ENCODE measurements around the gene CARD10.
"Not testable (repeated sequence)": the region's sequence is repeated elsewhere in the genome, so short reads cannot be mapped to it uniquely, and the experiment has no call there.

Gene CARD10

DNA sequence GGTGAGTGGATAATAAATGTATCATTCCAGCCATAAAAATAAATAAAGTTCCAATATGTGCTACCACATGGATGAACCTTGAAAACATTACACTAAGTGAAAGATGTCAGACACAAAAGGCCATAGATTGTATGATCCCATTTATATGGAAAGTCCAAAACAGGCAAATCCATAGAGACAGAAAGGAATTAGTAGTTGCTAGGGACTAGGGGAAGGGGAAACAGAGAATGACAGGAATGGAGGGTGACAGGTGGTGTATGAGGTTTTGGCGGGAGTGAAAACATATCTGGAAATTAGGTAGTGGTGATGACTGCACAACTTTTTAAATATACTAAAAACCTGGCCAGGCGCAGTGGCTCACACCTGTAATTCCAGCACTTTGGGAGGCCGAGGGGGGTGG, 15.2 kb upstream of the CARD10 start:
- Histone ChIP-seq H3K4me1 (ENCODE audit: control insufficient read depth, insufficient read depth, low read length) (peaks cover 28% of the 10 kb centered on the region), H3K36me3 (ENCODE audit: control insufficient read depth, insufficient read depth, low read length) (no peaks in the 10 kb centered on the region), H3K9me3 (ENCODE audit: control insufficient read depth, low read length) (no peaks in the 10 kb centered on the region), H3K27me3 (ENCODE audit: control insufficient read depth, insufficient read depth, low read length) (no peaks in the 10 kb centered on the region), H3K4me3 (ENCODE audit: low read length) (no peak overlapping the region), H3K9ac (ENCODE audit: low read length) (no peak overlapping the region)

DNA sequence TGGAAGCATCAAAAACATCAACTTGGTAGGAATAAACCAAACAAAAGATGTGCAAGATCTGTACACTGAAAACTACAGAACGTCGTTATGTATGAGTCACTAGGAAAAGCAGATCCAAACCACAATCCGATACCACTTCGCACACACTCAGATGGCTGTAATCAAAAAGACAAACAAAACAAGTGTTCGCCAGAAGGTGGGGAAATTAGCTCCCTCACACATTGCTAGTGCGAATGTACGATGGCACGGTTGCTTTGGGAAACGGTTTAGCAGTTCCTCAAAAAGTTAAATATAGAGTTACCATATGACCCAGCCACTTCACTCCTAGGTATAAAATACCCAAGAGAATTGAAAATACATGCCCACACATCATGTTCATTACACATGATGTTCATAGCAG, 14.8 kb upstream of the CARD10 start:
- Histone ChIP-seq H3K27me3 (ENCODE audit: control insufficient read depth, insufficient read depth, low read length) (no peaks in the 10 kb centered on the region), H3K9me3 (ENCODE audit: control insufficient read depth, low read length) (no peaks in the 10 kb centered on the region), H3K4me3 (ENCODE audit: low read length) (no peak overlapping the region), H3K4me1 (ENCODE audit: control insufficient read depth, insufficient read depth, low read length) (peaks cover 25% of the 10 kb centered on the region), H3K36me3 (ENCODE audit: control insufficient read depth, insufficient read depth, low read length) (no peaks in the 10 kb centered on the region), H3K9ac (ENCODE audit: low read length) (no peak overlapping the region)

DNA sequence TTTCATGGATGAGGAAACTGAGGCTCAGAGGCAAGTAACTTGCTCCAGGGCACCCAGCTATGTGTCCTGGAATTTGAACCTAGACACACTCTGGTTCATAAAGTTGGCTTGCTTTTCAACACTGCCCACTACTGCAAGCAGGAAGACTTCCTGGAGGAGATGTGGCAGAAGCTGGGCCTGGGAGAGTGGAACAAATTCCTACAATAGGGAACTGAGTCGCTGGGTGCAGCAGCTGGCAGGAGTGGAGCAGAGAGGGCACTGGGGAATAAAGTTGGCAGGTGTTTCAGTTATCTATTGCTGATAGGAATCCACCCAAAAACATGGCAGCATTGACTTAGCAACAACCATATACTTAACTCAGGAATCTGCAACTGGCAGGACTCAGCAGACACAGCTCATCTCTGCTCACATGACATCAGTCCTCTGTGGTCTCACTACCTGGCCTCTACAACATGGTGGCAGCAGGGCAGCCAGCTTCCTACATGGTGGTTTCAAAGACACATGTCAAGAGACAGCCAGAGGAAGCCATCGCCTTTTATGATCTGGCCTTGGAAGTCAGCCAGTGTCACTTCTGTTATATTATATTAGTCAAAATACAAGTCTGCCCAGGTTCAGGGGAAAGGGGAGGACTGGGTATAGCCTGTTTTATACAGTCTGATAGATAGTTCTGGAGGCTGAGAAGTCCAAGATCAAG, 10.6 kb upstream of the CARD10 start:
- H3K9ac ChIP-seq (ENCODE audit: low read length), result no peak overlapping the region

DNA sequence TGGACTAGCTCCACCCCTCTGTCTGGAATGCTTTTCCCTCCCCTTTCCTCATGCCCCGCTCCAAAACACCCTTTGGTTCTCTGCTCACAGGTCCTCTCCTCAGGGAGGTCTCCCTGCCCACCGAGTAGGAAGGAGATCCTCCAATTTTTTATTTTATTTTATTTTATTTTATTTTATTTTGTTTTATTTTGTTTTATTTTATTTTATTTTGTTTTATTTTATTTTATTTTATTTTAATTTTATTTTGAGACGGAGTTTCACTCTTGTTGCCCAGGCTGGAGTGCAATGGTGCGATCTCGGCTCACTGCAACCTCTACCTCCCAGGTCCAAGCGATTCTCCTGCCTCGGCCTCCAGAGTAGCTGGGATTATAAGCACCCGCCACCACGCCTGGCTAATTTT, 8.7 kb upstream of the CARD10 start:
- H3K4me1 ChIP-seq (ENCODE audit: control insufficient read depth, insufficient read depth, low read length), result peaks cover 15% of the 10 kb centered on the region
- H3K4me3 ChIP-seq (ENCODE audit: low read length); H3K36me3 ChIP-seq (ENCODE audit: control insufficient read depth, insufficient read depth, low read length); H3K27me3 ChIP-seq (ENCODE audit: control insufficient read depth, insufficient read depth, low read length); H3K9me3 ChIP-seq (ENCODE audit: control insufficient read depth, low read length); H3K9ac ChIP-seq (ENCODE audit: low read length): not testable (repeated sequence)

More for the DNA sequence above, 10.6 kb upstream of the CARD10 start:
- Histone ChIP-seq H3K36me3 (ENCODE audit: control insufficient read depth, insufficient read depth, low read length) (no peaks in the 10 kb centered on the region), H3K4me3 (ENCODE audit: low read length) (no peak overlapping the region), H3K9me3 (ENCODE audit: control insufficient read depth, low read length) (no peaks in the 10 kb centered on the region), H3K4me1 (ENCODE audit: control insufficient read depth, insufficient read depth, low read length) (peaks cover 28% of the 10 kb centered on the region), H3K27me3 (ENCODE audit: control insufficient read depth, insufficient read depth, low read length) (no peaks in the 10 kb centered on the region)

DNA sequence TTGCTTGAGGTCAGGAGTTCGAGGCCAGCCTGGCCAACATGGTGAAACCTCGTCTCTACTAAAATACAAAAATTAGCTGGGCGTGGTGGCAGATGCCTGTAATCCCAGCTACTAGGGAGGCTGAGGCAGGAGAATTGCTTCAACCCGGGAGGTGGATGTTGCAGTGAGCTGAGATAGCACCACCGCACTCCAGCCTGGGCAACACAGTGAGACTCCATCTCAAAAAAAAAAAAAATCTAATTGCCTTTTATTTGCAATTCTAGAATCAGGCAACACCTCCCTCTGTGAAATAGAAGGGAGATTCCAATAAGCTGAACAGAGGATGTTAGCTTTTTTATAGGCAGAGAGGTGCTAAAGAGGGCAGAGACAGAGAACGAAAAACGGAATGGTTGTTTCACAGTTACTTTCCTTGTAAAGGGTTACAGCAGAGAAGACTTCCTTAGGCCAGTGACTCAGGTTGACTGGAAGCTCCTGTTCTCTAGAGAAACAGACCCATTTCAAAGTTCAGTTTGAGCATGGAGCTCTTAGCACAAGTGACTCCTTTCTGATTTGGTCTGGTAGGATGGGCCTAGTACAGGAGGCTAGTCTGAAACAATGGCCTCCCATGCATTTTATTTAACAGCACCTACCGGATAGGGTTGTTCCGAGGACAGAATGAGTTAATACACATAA, 8.0 kb upstream of the CARD10 start:
- H3K4me3 ChIP-seq (ENCODE audit: low read length); H3K36me3 ChIP-seq (ENCODE audit: control insufficient read depth, insufficient read depth, low read length); H3K9ac ChIP-seq (ENCODE audit: low read length); H3K27me3 ChIP-seq (ENCODE audit: control insufficient read depth, insufficient read depth, low read length); H3K9me3 ChIP-seq (ENCODE audit: control insufficient read depth, low read length): not testable (repeated sequence)
- H3K4me1 ChIP-seq (ENCODE audit: control insufficient read depth, insufficient read depth, low read length), result peaks cover 15% of the 10 kb centered on the region

DNA sequence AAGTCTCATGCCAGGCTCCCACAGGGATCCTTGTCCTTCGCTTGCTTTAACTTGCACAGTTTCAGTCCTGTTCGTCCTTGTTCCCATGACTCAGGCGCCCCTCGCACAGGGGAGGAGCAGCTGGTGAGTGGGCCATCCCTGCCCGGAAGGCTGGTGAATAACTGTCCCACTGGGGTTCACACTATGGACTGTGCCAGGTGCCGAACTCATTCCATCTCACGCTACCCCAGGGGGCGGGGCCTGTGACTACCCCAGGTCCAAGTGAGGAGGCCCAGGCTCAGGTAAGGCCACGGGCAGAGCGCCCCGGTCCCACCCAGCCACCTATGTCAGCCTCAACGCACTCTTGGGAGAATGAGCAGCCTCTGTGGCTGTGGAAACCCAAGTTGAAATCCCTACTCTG, 7.2 kb upstream of the CARD10 start:
- Histone ChIP-seq H3K9me3 (ENCODE audit: control insufficient read depth, low read length) (no peaks in the 10 kb centered on the region), H3K4me1 (ENCODE audit: control insufficient read depth, insufficient read depth, low read length) (peaks cover 18% of the 10 kb centered on the region), H3K9ac (ENCODE audit: low read length) (no peak overlapping the region), H3K36me3 (ENCODE audit: control insufficient read depth, insufficient read depth, low read length) (no peaks in the 10 kb centered on the region), H3K27me3 (ENCODE audit: control insufficient read depth, insufficient read depth, low read length) (no peaks in the 10 kb centered on the region), H3K4me3 (ENCODE audit: low read length) (no peak overlapping the region)

DNA sequence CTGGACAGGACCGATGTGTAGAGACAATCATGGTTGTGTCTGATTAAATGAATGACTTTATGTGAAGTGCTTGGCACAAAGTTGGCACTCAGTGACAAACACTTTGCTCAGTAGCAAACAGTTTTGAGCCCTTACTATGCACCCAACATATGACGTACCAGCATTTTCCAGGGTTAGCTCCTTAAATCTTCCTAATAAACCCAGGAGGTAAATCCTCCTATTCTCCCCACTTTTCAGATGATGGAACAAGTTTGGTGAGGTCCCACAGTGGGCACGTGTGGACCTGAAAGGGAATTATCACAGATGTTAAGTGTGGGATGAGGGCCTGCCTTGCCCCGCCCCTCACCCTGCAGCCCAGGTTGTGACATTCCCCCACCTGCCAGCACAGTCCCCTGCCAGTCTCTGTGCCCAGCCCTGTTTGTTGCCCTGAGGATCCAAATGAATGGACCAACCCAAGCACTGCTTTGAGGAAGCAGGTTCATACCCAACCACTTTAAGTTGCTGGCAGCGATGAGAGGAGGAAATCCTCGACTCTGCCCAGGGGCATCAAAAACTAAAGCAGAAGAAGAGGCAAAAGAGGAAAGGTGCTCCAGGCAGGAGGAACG, 6.6 kb upstream of the CARD10 start:
- Histone ChIP-seq H3K4me1 (ENCODE audit: control insufficient read depth, insufficient read depth, low read length) (peaks cover 23% of the 10 kb centered on the region), H3K27me3 (ENCODE audit: control insufficient read depth, insufficient read depth, low read length) (no peaks in the 10 kb centered on the region), H3K4me3 (ENCODE audit: low read length) (no peak overlapping the region), H3K9ac (ENCODE audit: low read length) (no peak overlapping the region), H3K36me3 (ENCODE audit: control insufficient read depth, insufficient read depth, low read length) (no peaks in the 10 kb centered on the region), H3K9me3 (ENCODE audit: control insufficient read depth, low read length) (no peaks in the 10 kb centered on the region)

DNA sequence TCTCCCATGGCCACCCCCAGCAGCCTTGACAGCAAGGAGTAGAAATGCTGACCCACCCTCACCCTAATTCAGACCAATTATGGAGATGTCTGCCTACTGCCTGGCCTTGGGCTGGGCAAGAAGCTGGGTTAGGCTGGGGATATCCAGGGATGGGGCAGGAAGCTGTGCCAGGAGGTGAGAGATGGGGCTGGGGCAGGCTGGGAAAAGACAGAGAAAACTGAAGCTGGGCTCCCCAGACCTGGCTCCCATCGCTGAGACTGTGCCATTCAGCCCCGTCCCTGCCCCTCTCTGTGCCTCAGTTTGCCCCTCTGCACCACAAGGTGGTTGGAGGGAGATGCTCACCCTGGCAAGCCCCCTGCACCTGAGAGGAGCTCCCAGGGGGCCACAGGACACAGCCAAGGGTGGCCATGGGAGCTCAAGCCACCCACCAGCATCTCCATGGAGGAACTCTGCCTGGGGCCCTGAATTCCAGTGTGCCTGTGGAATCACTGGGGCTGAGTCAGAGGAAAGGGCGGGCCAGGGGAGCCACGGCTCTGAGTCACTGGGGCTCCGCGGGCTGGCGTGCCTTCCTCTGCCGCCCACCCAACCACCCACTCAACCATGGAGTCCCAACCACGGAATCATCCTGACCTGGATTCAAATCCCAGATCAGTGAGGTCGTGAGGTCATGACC, 6.0 kb upstream of the CARD10 start:
- H3K36me3 ChIP-seq (ENCODE audit: control insufficient read depth, insufficient read depth, low read length), result no peaks in the 10 kb centered on the region
- H3K27me3 ChIP-seq (ENCODE audit: control insufficient read depth, insufficient read depth, low read length), result no peaks in the 10 kb centered on the region
- H3K4me3 ChIP-seq (ENCODE audit: low read length), result no peak overlapping the region
- H3K4me1 ChIP-seq (ENCODE audit: control insufficient read depth, insufficient read depth, low read length), result peaks cover 28% of the 10 kb centered on the region
- H3K9me3 ChIP-seq (ENCODE audit: control insufficient read depth, low read length), result no peaks in the 10 kb centered on the region
- no peak overlapping the region for H3K9ac ChIP-seq (ENCODE audit: low read length)

DNA sequence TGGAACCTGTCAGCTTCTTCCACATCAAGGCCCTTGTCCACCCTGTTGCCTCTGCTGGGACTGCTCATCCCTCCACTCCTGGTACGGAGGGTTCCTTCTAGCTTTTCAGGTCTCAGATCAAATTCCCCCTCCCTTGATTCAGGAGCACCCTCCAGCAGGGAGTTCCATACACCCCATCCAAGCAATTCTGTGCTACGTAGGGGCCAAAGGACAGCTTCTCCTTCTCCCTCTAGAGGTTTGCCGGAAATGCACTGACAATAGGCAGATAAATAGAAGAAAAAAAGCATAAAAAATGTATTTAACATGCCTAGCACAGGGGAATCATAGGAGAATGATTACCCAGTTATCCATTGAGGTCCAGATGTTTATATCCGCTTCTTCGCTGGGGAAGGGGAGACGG, 3.3 kb upstream of the CARD10 start:
- Histone ChIP-seq H3K27me3 (ENCODE audit: control insufficient read depth, insufficient read depth, low read length) (no peaks in the 10 kb centered on the region), H3K4me1 (ENCODE audit: control insufficient read depth, insufficient read depth, low read length) (peaks cover 31% of the 10 kb centered on the region), H3K9me3 (ENCODE audit: control insufficient read depth, low read length) (no peaks in the 10 kb centered on the region), H3K4me3 (ENCODE audit: low read length) (no peak overlapping the region), H3K9ac (ENCODE audit: low read length) (no peak overlapping the region), H3K36me3 (ENCODE audit: control insufficient read depth, insufficient read depth, low read length) (no peaks in the 10 kb centered on the region)

DNA sequence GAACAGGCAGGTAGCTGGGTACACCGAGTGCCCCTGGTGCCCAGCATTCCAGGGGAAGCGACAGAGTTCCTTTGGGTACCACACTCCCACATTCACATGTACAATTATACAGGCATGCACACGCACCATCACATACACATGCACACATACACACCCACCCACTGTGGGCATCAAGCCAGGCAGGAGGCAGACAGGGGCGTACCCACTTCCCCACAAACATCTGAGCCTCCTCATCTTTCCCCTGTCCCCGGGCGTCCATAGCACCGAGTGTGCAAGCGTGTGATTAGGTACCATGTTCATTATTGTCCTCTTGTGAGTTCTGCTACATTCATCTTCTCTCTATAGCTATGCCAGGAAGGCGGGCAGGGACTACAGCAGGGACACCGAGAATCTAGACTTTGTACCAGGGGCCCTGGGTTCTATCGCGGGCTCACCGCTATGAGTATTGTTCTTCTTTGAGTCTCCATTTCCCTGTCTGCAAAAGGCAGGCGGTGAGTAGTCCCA, 2.1 kb upstream of the CARD10 start:
- Histone ChIP-seq H3K9ac (ENCODE audit: low read length) (no peak overlapping the region), H3K4me3 (ENCODE audit: low read length) (no peak overlapping the region), H3K9me3 (ENCODE audit: control insufficient read depth, low read length) (no peaks in the 10 kb centered on the region), H3K4me1 (ENCODE audit: control insufficient read depth, insufficient read depth, low read length) (peaks cover 31% of the 10 kb centered on the region), H3K27me3 (ENCODE audit: control insufficient read depth, insufficient read depth, low read length) (no peaks in the 10 kb centered on the region), H3K36me3 (ENCODE audit: control insufficient read depth, insufficient read depth, low read length) (no peaks in the 10 kb centered on the region)

DNA sequence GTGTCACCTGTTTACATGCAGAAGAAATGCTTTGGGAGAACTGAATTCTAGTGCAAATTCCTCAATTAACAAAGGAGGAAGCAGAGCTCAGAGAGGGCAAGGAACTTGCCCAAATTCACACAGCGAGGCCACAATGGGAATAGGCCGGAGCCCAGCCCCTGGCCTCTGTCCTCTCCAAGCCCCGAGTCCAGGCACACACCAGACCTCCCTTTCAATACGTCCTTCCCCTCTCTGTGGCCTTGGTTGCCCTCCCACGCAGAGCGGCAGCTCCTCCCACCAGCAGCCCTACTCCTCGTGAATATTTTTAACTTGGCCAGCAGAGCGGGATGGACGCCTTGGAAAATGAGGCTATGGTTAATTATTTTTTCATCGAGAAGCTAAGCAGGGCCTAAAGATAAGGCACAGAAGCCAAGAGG, 1.6 kb upstream of the CARD10 start:
- H3K36me3 ChIP-seq (ENCODE audit: control insufficient read depth, insufficient read depth, low read length), result no peaks in the 10 kb centered on the region
- H3K9ac ChIP-seq (ENCODE audit: low read length), result no peak overlapping the region
- no peaks in the 10 kb centered on the region for H3K27me3 ChIP-seq (ENCODE audit: control insufficient read depth, insufficient read depth, low read length)
- H3K9me3 ChIP-seq (ENCODE audit: control insufficient read depth, low read length), result no peaks in the 10 kb centered on the region
- peaks cover 31% of the 10 kb centered on the region for H3K4me1 ChIP-seq (ENCODE audit: control insufficient read depth, insufficient read depth, low read length)
- H3K4me3 ChIP-seq (ENCODE audit: low read length), result no peak overlapping the region

Data from mucosa of stomach (tissue), 1 donor.